Thyroid gland (tissue), 4 donors: ENCODE data around the gene ZNF8. TPM values are rescaled to one million over a fixed set of nuclear protein-coding genes. Genes with fewer than 3 reads are reported as not detected.

Experiments
- DNase-seq, 2 donors: peaks; one replicate each; pipeline ENCODE4 v3.0.0-alpha.2; 2019
- H3K27ac ChIP-seq, 3 donors: fragments of 200-600 bp; sonication (generic); 1 replicate in 2 of 3; 2 replicates in 1 of 3; pipeline ENCODE4 v1.5.1; 2016 to 2019; ENCODE audit warnings: mild to moderate bottlenecking in 1 of 3, moderate library complexity in 1 of 3
- H3K27me3 ChIP-seq: fragments of 200-600 bp; sonication (generic); one replicate; pipeline ENCODE4 v1.5.1; 2019
- H3K36me3 ChIP-seq, 2 donors: fragments of 200-600 bp; sonication (generic); one replicate each; pipeline ENCODE4 v1.5.1; 2016 to 2019
- H3K4me1 ChIP-seq, 2 donors: fragments of 200-600 bp; sonication (generic); one replicate each; pipeline ENCODE4 v1.5.1; 2017 to 2019
- H3K4me3 ChIP-seq, 3 donors: fragments of 200-600 bp; sonication (generic); replicated peaks in 1 of 3; 1 replicate in 2 of 3; 2 replicates in 1 of 3; pipeline ENCODE4 v1.5.1; 2016; ENCODE audit warnings: mild to moderate bottlenecking in 1 of 3
- H3K9me3 ChIP-seq: fragments of 200-600 bp; sonication (generic); one replicate; pipeline ENCODE4 v1.5.1; 2017
- CTCF ChIP-seq, 6 experiments: fragments of 200-600 bp in 3 of 6; fragments of 450-650 bp in 3 of 6; sonication (generic) in 3 of 6; IDR thresholded peaks; one replicate each; pipeline ENCODE4 v1.5.1; 2016 to 2019; ENCODE audit warnings: antibody characterized with exemption in 6 of 6, mild to moderate bottlenecking in 2 of 6, inconsistent platforms in 1 of 6, moderate library complexity in 1 of 6
- POLR2A ChIP-seq, 2 donors: fragments of 450-650 bp; IDR thresholded peaks; one replicate each; pipeline ENCODE4 v1.6.1; 2017; ENCODE audit warnings: antibody characterized with exemption in 2 of 2, mild to moderate bottlenecking in 2 of 2, moderate library complexity in 1 of 2
- WGBS, 2 donors: methylation state at CpG; one replicate each; pipeline ENCODE4 v1.1.5; 2017; 5-methylcytosine and 5-hydroxymethylcytosine counted together
- intact Hi-C: fragments of 100-400 bp; cut with DNase I; formaldehyde crosslinking; loops from one replicate; pipeline ENCODE4 v1.15.1; 2023
- microRNA-seq: library from miRNA; unstranded; fragments of <30 nt; microRNA quantifications from one replicate; pipeline ENCODE4, GENCODE V29; 2016
- small RNA-seq: library from RNA; depleted of rRNA; stranded (forward); fragments of <200 nt; gene quantifications from one replicate; pipeline ENCODE3, GENCODE V24; 2016
- total RNA-seq, 4 donors: library from RNA; depleted of rRNA; stranded (reverse); fragments of >200 nt; gene quantifications; one replicate each; pipeline ENCODE4 v1.2.3, GENCODE V29; 2016

ZNF8 gene
- total RNA-seq, 4 donors from 2014 or later = 9.7 to 14.7 (median 10.3) TPM

GRCh38 chr19:58350001-58350861 is 71.5 kb downstream of the ZNF8 start:
- DNase-seq = no peak
- no peaks in the 10 kb centered on the region for H3K27me3 ChIP-seq
- intact Hi-C loops = no loop called here
- WGBS, 2 donors = 29 to 34% methylated on average over 49 to 57 of the region's 84 CpGs
- H3K4me1 ChIP-seq = peaks cover 7 to 15% of the 10 kb centered on the region in 2 donors
- no peaks in the 10 kb centered on the region for H3K36me3 ChIP-seq
- H3K27ac ChIP-seq = no peak overlapping the region
- TF ChIP-seq POLR2A (IDR thresholded peaks at IDR 0.05) (no peak), CTCF (IDR thresholded peaks at IDR 0.05) (no peak)
- H3K4me3 ChIP-seq = no peak overlapping the region
- no peaks in the 10 kb centered on the region for H3K9me3 ChIP-seq

- Histone ChIP-seq H3K9me3 (no peaks in the 10 kb centered on the region), H3K27me3 (no peaks in the 10 kb centered on the region), H3K4me3 (no peak overlapping the region), H3K36me3 (no peaks in the 10 kb centered on the region), H3K4me1 (peaks cover 7 to 15% of the 10 kb centered on the region in 2 donors), H3K27ac (no peak overlapping the region)
- WGBS, 2 donors = 59 to 63% methylated on average over 12 to 32 of the region's 34 CpGs
- intact Hi-C loops = no loop called here
- no peak for TF ChIP-seq CTCF (IDR thresholded peaks at IDR 0.05)
- no peak for TF ChIP-seq POLR2A (IDR thresholded peaks at IDR 0.05)
- no peak for DNase-seq
Measured at GRCh38 chr19:58350871-58351557, 72.3 kb downstream of the ZNF8 start.

- 82 to 90% methylated on average over 8 to 9 of the region's 9 CpGs for WGBS, 2 donors
- DNase-seq = no peak
- Histone ChIP-seq H3K36me3 (no peaks in the 10 kb centered on the region), H3K4me1 (peaks cover 7 to 15% of the 10 kb centered on the region in 2 donors), H3K27ac (no peak overlapping the region), H3K4me3 (no peak overlapping the region), H3K9me3 (no peaks in the 10 kb centered on the region), H3K27me3 (no peaks in the 10 kb centered on the region)
- intact Hi-C loops = no loop called here
- no peak for TF ChIP-seq CTCF (IDR thresholded peaks at IDR 0.05)
- no peak for TF ChIP-seq POLR2A (IDR thresholded peaks at IDR 0.05)
Measured at GRCh38 chr19:58351558-58351878, 72.8 kb downstream of the ZNF8 start.

GRCh38 chr19:58351990-58352755 is 73.4 kb downstream of the ZNF8 start:
- Histone ChIP-seq H3K4me1 (peaks cover 7 to 15% of the 10 kb centered on the region in 2 donors), H3K9me3 (no peaks in the 10 kb centered on the region), H3K4me3 (no peak overlapping the region), H3K27me3 (no peaks in the 10 kb centered on the region), H3K27ac (no peak overlapping the region), H3K36me3 (no peaks in the 10 kb centered on the region)
- intact Hi-C loops = no loop called here
- no peak for TF ChIP-seq POLR2A (IDR thresholded peaks at IDR 0.05)
- no peak for TF ChIP-seq CTCF (IDR thresholded peaks at IDR 0.05)
- no peak for DNase-seq
- WGBS, 2 donors = 77 to 81% methylated on average over 21 to 23 of the region's 23 CpGs

Small RNAs within 50 kb of the gene (microRNA-seq; reads per million reads assigned to microRNA genes)
- gene MIR6806 = not detected

Small RNAs within 50 kb of the gene (small RNA-seq; reads per million reads assigned to genes)
- gene MIR6806 = not detected

Other genes starting within 250 kb of the ZNF8 start
- gene ZSCAN1, start 244.9 kb upstream of the ZNF8 start, total RNA-seq = 1 to 10 TPM in 3 of 4 donors, under 1 TPM in 1; 0.88 to 7.5 (median 3.4) TPM
- 10 to 100 TPM; 12.6 to 22.9 (median 18.1) TPM for gene ZNF135, start 219.7 kb upstream of the ZNF8 start, total RNA-seq
- gene ZSCAN18, start 180.7 kb upstream of the ZNF8 start, total RNA-seq = 100 to 1,000 TPM; 129 to 150 (median 132) TPM
- gene ZNF329, start 128.2 kb upstream of the ZNF8 start, total RNA-seq = 10 to 100 TPM; 15.6 to 20.6 (median 17.6) TPM
- 10 to 100 TPM; 43.0 to 75.3 (median 49.9) TPM for gene ZNF274, start 95.9 kb upstream of the ZNF8 start, total RNA-seq
- gene ZNF544, start 50.0 kb upstream of the ZNF8 start, total RNA-seq = 100 to 1,000 TPM in 1 of 4 donors, 10 to 100 TPM in 3; 64.7 to 103 (median 76.5) TPM
- 10 to 100 TPM; 56.3 to 87.2 (median 64.5) TPM for gene ERVK3-1, start 26.4 kb downstream of the ZNF8 start, total RNA-seq
- gene ZSCAN22, start 48.0 kb downstream of the ZNF8 start, total RNA-seq = 1 to 10 TPM; 3.0 to 4.5 (median 4.2) TPM
- 10 to 100 TPM in 1 of 4 donors, 1 to 10 TPM in 2, under 1 TPM in 1; 0.50 to 14.9 (median 3.4) TPM for gene A1BG, start 74.5 kb downstream of the ZNF8 start, total RNA-seq
- 10 to 100 TPM in 1 of 4 donors, 1 to 10 TPM in 3; 7.1 to 16.2 (median 8.1) TPM for gene ZNF497, start 83.8 kb downstream of the ZNF8 start, total RNA-seq
- 10 to 100 TPM in 3 of 4 donors, 1 to 10 TPM in 1; 6.3 to 16.4 (median 15.1) TPM for gene ZNF837, start 102.1 kb downstream of the ZNF8 start, total RNA-seq
- 1,000 to 10,000 TPM; 1,209 to 2,449 (median 1,340) TPM for gene RPS5, start 108.3 kb downstream of the ZNF8 start, total RNA-seq
- gene RNF225, start 116.7 kb downstream of the ZNF8 start, total RNA-seq = under 1 TPM in 1 of 4 donors, not detected in 3; 0.33 TPM
- 10 to 100 TPM; 10.1 to 31.1 (median 23.1) TPM for gene ZNF584, start 129.7 kb downstream of the ZNF8 start, total RNA-seq
- 10 to 100 TPM; 13.3 to 24.3 (median 16.2) TPM for gene ZNF132, start 161.2 kb downstream of the ZNF8 start, total RNA-seq
- 10 to 100 TPM; 10.6 to 16.8 (median 13.4) TPM for gene ZNF324B, start 172.7 kb downstream of the ZNF8 start, total RNA-seq
- gene ZNF324, start 188.1 kb downstream of the ZNF8 start, total RNA-seq = 10 to 100 TPM; 27.0 to 41.7 (median 32.2) TPM
- gene ZNF446, start 197.4 kb downstream of the ZNF8 start, total RNA-seq = 10 to 100 TPM; 15.2 to 30.0 (median 25.6) TPM
- 10 to 100 TPM; 10.6 to 22.4 (median 17.7) TPM for gene SLC27A5, start 233.0 kb downstream of the ZNF8 start, total RNA-seq
- 10 to 100 TPM in 1 of 4 donors, 1 to 10 TPM in 3; 6.9 to 17.7 (median 8.5) TPM for gene ZBTB45, start 240.9 kb downstream of the ZNF8 start, total RNA-seq